SK-N-SH (cell line): ENCODE data around the gene PLA2G2D.

Source experiments
- EZH2phosphoT487 ChIP-seq: fragments of 200-600 bp; sonication (generic); IDR thresholded peaks from 2 replicates; pipeline ENCODE4 v1.6.1; 2017; ENCODE audit warnings: low read depth, mixed run types, mild to moderate bottlenecking, antibody characterized with exemption, moderate library complexity, borderline replicate concordance
- RAD21 ChIP-seq: IDR thresholded peaks from 2 replicates; pipeline ENCODE4 v1.6.1; 2012; ENCODE audit warnings: mild to moderate bottlenecking, low read length
- TCF12 ChIP-seq: IDR thresholded peaks from 2 replicates; pipeline ENCODE4 v1.4.0; 2012
- ZBTB33 ChIP-seq: IDR thresholded peaks from 2 replicates; pipeline ENCODE4 v1.4.0; 2012; ENCODE audit warnings: low read depth, borderline replicate concordance
- TF ChIP-seq, protein P1 (sequence below): fragments of 200-600 bp; sonication (generic); IDR thresholded peaks from 2 replicates; pipeline ENCODE4 v1.6.1; 2017; ENCODE audit warnings: antibody characterized with exemption, mild to moderate bottlenecking, moderate library complexity
- TF ChIP-seq, protein P2 (sequence below): IDR thresholded peaks from 2 replicates; pipeline ENCODE4; 2012

DNA sequence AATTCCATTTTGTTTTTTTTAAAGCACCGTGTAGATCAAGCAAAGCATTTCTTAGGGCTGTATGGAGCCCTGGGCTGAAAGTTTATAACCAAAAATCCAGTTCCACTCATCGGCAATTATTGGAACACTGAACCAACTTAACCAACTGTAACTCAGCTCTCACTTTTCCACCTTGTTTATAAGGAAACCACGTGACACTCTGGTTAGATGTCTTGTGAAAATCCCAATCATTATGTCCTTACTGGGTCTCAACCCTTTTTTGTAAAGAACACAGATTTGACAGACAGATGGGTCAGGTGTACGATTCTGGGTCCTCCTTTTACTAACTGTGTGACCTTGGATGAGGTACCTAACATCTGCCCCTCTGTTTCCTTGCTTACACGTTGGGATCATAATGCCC, 43.1 kb downstream of the PLA2G2D start:
- TF ChIP-seq RAD21 (no peak), TCF12 (no peak), ZBTB33 (no peak), EZH2phosphoT487 (no peak)
- TF ChIP-seq, protein P1, sequence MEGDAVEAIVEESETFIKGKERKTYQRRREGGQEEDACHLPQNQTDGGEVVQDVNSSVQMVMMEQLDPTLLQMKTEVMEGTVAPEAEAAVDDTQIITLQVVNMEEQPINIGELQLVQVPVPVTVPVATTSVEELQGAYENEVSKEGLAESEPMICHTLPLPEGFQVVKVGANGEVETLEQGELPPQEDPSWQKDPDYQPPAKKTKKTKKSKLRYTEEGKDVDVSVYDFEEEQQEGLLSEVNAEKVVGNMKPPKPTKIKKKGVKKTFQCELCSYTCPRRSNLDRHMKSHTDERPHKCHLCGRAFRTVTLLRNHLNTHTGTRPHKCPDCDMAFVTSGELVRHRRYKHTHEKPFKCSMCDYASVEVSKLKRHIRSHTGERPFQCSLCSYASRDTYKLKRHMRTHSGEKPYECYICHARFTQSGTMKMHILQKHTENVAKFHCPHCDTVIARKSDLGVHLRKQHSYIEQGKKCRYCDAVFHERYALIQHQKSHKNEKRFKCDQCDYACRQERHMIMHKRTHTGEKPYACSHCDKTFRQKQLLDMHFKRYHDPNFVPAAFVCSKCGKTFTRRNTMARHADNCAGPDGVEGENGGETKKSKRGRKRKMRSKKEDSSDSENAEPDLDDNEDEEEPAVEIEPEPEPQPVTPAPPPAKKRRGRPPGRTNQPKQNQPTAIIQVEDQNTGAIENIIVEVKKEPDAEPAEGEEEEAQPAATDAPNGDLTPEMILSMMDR = no peak
- TF ChIP-seq, protein P2, sequence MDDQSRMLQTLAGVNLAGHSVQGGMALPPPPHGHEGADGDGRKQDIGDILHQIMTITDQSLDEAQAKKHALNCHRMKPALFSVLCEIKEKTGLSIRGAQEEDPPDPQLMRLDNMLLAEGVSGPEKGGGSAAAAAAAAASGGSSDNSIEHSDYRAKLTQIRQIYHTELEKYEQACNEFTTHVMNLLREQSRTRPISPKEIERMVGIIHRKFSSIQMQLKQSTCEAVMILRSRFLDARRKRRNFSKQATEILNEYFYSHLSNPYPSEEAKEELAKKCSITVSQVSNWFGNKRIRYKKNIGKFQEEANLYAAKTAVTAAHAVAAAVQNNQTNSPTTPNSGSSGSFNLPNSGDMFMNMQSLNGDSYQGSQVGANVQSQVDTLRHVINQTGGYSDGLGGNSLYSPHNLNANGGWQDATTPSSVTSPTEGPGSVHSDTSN = no peak
